NCI-H748 (cell line): ENCODE data around the gene GIPC1.
"Not testable (repeated sequence)": the region's sequence is repeated elsewhere in the genome, so short reads cannot be mapped to it uniquely, and the experiment has no call there.

Experiments
- DNase-seq: peaks from one replicate; lab custom pipeline; 2025; ENCODE audit not compliant: unreplicated experiment; lab: John Stamatoyannopoulos, UW

Gene GIPC1

DNA sequence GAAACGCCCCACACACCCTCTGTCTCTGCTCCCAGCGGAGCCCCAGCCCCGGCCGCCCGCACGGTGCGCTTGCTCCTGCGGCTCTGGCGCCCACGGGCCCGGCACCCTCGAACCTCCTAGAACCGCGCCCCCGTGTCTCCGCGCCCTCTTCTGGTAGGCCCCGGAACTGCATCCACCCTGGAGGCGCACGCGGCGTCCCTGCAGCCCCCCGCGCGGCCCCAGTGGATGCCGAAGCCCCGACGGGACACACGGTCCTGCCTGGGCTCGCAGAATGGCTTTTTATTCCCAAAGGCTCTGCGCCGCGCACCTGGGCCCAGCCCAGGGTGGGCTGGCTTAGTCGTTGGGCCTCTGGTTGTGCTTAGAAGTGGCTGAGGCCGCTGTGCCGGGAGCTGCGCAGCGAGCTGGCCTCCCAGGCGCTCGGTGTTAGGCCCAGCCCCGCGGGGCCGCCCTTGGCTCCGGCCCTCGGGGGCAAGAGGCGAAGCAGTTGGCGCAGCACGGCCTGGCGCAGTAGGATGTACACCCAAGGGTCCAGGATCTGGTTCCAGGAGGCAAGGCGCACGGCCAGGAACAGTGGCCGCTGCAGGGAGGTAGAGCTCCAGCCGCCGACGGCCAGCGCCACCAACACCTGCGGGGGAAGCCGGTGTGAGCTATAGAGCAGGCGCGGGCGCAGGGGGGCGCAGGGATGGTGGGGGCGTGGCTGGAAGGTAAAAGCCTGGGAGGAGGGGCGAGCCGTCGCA lies 23.6 kb downstream of the GIPC1 start:
- peak; percentile 82 for DNase-seq

DNA sequence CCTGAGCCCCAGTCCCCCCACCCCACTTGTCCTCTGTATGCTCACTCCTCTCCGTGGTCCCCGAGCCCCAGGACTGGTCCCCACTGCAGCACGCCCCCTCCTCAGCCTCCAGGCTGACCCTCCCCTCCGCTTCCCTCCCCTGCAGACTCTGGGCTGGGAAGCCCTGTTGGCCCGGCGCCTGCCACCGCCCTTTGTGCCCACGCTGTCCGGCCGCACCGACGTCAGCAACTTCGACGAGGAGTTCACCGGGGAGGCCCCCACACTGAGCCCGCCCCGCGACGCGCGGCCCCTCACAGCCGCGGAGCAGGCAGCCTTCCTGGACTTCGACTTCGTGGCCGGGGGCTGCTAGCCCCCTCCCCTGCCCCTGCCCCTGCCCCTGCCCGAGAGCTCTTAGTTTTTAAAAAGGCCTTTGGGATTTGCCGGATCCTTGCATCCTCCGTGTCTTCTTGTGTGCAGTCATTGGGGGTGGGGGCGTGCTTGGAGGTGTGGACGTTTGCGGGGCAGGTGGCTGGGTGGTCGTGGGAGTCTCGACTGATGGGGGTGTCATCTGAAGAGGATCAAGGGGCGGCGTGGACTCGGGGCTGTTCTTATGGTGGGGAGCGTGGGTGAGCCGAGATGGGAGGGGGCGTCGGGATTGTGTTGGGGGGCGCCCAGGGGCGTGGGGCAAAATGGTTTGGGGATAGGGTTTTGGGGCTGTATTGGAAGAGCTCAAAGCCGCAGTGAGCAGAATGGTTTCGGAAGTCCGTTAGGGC lies 24.3 kb downstream of the GIPC1 start:
- no peak for DNase-seq

DNA sequence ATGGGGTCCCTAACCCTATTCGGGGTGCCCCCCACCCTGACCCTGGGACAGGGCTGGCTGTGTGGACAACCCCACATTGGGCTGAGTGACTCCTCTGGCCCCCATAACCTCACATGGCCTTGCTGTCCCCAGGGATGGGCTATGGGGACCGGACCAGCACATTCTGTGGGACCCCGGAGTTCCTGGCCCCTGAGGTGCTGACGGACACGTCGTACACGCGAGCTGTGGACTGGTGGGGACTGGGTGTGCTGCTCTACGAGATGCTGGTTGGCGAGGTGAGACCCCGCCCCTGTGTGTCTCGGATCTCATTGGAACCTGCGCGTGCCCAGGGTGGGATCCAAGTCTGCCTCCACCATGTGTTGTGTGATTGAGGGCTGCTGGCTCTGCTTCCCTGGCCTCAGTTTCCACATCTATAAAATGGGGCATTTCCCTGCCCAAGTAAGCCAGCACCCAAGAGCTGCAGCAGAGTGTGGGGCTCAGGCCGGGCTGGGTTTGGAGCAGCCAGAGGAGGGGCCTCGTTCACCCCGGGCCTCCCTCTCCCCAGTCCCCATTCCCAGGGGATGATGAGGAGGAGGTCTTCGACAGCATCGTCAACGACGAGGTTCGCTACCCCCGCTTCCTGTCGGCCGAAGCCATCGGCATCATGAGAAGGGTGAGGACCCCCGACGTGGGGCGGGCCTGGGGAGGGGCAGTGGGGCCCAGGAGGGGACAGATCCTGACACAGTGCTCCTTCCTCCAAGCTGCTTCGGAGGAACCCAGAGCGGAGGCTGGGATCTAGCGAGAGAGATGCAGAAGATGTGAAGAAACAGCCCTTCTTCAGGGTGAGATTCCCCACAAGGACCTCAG lies 25.7 kb downstream of the GIPC1 start:
- no peak for DNase-seq

DNA sequence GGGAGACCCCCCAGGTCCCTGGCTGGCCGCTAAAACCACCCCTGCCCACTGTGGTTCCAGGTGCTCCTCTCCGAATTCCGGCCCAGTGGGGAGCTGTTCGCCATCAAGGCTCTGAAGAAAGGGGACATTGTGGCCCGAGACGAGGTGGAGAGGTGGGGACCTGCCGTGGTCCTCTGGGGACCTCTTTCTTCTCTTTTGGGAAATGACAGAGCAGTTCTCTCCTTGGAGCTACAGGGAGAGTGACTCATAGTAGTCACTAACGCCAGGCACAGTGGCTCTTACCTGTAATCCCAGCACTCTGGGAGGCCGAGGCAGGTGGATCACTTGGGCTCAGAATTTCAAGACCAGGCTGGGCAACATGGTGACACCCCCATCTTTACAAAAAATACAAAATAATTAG lies 28.1 kb downstream of the GIPC1 start:
- DNase-seq: no peak

DNA sequence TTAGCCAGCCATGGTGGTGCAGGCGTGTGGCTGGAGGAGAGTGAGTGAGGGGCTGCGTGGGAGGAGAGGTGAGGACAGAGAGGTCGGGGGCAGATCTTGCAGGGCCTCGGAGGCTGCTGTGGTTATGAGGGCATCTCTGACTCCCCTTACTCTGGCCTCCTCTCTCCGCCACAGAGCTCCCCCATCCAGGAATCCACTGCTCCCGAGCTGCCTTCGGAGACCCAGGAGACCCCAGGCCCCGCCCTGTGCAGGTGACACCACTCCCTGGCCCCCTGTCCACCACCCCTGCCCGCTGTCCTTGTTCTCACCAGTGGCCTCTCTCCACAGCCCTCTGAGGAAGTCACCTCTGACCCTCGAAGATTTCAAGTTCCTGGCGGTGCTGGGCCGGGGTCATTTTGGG lies 28.5 kb downstream of the GIPC1 start:
- DNase-seq: no peak

DNA sequence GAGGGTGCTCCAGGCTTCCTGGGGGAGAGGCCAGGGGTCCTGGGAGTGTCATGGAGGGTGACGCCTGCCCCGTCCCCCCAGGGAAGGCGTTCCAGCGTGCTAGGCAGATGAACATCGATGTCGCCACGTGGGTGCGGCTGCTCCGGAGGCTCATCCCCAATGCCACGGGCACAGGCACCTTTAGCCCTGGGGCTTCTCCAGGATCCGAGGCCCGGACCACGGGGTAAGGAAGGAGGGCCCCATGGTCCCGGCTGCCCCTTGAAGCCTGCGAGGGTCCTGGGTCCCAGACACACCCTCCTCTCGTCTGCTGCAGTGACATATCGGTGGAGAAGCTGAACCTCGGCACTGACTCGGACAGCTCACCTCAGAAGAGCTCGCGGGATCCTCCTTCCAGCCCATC lies 32.2 kb downstream of the GIPC1 start:
- DNase-seq: no peak

DNA sequence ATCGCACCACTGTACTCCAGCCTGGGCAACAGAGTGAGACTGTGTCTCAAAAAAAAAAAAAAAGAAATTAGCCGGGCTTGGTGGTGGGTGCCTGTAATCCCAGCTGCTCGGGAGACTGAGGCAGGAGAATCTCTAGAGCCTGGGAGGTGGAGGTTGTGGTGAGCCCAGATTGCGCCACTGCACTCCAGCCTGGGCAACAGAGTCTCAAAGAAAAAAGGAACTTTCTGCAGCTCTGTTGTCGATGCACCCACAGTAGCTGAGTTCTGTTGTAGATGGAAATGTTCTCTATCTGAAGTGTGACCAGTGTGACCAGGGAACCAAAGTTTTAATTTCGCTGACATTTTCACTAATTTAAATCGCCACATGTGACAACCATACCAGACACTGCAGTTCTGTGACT lies 33.5 kb downstream of the GIPC1 start:
- not testable (repeated sequence) for DNase-seq

DNA sequence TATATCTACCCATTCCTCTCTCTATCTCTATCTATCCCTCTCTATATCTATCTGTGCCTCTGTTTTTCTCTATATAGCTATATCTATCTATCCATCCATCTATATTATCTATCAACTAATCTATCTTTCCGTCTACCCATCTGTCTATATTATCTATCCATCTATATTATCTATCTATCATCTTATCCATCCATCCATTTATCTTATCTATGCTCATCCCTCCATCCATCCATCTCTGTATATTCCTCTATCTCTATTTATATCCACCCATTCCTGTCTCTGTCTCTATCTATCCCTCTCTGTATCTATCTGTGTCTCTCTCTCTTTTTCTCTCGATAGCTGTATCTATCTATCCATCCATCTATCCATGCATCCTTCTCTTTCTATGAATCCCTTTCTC lies 35.0 kb downstream of the GIPC1 start:
- no peak for DNase-seq

DNA sequence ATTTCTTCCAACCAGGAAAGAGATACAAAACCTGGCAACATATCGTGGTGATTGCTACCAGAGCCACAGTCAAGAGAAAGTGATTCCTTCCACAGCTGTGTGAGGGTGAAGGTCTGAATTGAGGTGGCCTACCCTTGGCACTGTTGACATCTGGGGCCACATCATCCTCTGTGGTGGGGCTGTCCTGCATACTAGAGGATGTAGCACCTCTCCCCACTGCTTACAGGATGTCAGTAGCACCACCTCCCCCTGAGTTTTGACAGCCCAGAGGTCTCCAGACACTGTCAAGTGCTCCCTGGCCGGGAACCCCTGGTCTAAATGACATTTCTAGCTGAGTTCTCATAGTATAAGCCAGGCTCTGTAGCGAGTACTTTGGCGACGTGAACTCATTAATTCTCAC lies 36.2 kb downstream of the GIPC1 start:
- no peak for DNase-seq

DNA sequence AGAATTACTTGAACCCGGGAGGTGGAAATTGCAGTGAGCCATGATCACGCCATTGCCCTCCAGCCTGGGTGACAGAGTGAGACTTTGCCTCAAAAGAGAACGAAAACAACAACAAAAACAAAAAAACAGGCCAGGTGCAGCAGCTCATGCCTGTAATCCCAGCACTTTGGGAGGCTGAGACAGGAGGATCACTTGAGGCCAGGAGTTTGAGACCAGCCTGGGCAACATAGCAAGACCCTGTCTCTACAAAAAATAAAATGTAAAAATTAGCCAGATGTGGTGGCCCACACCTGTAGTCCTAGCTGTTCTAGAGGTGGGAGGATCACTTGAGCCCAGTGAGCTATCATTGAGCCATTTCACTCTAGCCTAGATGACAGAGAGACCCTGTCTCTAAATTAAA lies 43.6 kb downstream of the GIPC1 start:
- not testable (repeated sequence) for DNase-seq

DNA sequence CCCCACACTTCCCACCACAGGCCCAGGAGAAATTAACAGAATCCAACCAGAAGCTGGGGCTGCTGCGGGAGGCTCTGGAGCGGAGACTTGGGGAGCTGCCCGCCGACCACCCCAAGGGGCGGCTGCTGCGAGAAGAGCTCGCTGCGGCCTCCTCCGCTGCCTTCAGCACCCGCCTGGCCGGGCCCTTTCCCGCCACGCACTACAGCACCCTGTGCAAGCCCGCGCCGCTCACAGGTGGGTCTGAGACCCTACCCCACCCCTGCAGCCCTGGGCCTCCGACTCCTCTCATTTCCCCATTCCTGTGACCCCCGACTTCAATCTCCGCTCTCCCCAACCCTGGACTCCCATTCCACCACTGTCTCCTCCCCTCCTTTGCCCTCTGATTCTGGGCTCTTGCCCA lies 45.1 kb downstream of the GIPC1 start:
- no peak for DNase-seq

DNA sequence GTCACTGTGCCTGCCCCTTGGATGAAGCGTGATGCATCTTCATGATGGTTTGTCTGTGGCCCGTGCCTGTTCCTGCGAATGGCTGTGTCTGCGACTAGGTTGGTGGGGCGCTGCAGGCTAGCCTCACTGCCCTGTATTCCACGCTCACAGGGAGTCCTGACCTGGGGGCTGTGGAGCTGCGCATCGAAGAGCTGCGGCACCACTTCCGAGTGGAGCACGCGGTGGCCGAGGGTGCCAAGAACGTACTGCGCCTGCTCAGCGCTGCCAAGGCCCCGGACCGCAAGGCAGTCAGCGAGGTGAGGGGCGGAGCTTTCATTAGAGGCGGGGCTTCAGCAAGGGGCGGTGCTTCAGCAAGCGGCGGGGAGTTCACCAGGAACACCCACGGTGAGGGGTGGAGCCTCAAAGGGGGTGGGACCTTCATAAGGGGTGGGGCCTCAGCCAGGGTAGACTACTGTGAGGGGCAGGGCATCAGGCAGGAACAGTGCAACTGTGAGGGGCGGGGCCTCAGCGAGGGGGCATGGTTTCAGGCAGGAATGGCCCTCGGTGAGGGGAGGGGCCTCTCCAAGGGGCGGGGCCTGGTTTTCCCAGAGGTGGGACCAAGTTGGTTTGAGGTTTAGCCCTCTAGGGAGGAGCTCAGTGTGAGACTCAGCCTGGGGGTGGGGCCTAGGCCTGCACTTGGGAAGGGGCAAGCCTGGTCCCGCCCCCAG lies 45.6 kb downstream of the GIPC1 start:
- peak; percentile 4 for DNase-seq

DNA sequence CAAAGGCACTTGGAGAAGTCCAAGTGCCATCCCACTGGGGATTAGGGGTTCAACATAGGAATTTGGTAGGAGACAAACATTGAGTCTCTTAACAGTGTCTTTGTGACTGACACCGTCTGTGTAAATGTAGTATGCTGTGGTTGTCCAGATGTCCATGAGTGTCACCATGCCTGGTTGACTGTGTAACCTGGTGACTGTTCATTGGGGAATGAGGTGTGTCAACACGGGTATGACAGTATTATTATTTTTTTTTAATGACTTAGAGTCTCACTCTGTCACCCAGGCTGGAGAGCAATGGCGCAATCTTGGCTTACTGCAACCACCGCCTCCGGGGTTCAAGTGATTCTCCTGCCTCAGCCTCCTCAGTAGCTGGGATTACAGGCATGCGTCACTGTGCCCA lies 46.6 kb downstream of the GIPC1 start:
- no peak for DNase-seq

DNA sequence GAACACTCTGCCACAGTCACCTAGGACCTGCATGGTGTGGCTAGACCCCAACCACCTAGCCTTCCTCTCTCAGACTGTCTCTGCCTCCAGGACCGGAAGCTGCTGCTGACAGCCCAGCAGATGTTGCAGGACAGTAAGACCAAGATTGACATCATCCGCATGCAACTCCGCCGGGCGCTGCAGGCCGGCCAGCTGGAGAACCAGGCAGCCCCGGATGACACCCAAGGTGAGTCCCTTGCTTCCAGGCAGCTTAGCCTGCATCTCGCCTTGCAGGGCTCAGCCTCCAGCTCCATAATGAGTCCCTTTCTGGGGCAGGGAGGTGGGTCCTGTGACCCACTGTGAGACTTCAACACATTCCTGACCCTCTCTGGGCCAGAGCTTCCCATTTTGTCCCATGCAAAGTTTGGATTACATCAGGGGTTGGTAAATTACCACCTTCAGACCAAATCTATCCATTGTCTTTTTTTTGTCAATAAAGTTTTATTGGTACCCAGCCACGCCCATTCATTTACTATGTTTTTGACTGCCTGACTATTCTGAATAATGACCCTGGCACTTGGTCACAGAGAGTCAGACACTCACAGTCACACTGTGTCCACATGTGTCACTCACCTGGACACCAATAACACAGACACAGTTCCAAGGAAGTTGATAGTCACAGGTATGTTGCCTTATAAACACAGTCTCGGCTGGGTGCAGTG lies 49.4 kb downstream of the GIPC1 start:
- DNase-seq: no peak

DNA sequence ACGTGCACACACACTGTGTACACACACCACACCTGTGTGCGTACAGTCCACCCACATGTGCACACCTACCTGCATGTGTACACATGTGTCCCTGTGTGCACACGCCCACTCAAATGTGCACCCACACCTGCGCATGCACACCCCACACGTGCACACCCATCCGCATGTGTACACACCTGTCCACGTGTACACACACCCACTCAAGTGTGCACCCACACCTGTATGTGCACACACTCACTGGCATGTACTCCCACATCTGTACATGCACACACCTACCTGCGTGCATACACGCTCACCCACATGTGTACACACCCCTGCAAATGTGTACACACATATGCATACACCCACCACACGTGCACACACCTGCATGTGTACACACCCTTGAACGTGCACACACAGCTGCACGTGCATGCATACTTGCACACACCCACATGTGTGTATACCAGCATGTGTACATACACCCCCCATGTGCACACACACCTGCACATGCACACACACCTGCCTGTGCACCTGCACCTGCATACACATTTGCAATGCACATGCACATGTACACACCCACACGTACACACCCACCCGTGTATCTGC lies 52.2 kb downstream of the GIPC1 start:
- DNase-seq: no peak

DNA sequence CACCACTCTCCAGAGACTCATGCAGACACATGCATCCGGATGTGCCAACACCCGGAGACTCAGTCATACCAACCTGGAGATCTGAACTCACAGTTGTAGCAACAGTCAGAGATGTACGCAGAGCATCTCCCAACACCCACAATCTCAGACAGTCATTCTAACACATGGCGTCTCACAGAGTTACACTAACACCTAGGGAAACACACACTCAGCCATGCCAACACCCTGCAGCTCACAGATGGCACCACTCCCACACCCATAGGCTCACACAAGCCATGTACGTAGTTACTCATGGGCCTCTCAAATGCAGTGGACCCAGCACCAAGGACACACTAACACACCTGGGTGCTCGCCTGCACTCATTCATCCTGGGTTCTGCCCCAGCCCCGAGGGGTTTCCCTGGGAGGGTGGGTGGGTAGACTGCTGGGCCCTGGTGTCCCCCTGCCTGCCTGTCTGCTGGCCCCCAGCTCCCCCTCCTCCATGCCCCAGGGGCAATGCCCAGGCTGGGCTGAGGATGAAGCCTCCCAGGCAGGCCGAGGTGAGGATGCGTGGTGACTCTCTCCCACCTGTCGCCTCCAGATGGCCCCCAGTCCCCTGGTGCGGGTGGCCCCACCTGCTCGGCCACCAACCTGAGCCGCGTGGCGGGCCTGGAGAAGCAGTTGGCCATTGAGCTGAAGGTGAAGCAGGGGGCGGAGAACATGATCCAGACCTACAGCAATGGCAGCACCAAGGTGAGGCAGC lies 52.9 kb downstream of the GIPC1 start:
- DNase-seq: no peak

DNA sequence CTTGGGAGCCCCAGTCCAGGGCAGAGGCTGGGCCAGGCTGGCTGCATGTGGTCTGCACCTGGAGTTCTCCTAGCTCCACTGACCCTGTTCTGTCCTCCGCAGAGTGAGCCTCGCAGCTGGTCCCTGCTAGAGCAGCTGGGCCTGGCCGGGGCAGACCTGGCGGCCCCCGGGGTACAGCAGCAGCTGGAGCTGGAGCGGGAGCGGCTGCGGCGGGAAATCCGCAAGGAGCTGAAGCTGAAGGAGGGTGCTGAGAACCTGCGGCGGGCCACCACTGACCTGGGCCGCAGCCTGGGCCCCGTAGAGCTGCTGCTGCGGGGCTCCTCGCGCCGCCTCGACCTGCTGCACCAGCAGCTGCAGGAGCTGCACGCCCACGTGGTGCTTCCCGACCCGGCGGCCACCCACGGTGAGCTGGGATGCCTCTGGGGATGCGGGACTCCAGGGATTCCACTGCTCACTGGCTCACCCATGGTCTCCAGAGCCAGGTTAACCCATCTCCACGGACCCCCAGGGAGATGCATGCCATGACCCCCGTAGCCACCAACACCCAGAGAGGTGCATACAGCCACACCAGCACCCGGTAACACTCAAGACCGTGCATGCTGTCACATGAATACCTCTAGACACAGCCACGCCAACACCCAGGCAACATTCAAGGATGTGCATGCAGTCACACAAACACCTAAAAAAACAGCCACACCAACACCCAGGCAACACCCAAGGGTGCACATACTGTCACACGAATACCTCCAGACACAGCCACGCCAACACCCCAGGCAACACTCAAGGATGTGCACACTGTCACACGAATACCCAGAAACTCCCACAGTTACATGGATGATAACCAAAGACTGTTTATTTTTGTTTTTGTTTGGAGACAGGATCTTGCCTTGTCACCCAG lies 54.6 kb downstream of the GIPC1 start:
- DNase-seq: no peak

DNA sequence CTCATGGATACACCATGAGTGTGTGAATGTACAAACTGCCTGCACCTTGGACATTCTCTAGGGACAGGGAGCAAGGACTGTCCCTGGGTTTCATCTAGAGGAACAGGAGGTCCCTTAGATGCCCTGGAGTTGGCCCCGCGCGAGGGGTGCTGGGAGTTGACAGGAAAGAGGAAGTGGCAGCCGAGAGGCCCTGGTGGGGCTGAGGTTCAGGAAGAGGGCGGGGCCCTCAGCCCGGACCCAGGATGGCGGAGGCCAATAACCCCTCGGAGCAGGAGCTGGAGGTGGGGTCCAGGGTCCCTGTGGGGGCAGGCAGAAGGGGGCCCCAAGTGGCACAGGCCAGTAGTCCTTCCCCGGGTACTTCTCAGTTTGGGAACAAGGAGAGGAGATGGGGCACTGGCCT lies 55.9 kb downstream of the GIPC1 start:
- no peak for DNase-seq

DNA sequence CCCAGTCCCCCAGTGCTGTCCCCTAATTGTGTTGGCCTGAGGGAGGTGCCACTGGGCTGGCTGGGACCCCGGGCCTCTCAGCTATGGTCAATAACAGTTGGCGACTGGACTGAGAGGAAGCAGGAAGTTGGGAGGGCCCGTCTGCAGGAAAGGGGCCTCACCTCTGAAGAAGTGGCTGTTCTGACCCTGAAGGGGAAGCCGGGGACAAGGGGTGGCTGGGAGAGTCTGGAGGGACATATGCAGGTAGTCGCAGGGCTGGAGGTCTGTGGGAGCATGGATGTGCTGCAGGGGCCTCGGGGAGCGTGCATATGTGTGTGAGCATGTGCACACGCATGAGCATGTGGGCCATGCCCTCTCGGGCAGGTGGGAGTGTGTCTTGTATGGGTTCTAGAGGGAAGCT lies 56.9 kb downstream of the GIPC1 start:
- DNase-seq: no peak
